Measurements from ENCODE around the gene PBRM1. TPM values are rescaled to one million over a fixed set of nuclear protein-coding genes. Genes with fewer than 3 reads are reported as not detected.
A peak's percentile ranks its signal among the peaks of the same experiment; 100 is the strongest.
"Not testable (repeated sequence)": the region's sequence is repeated elsewhere in the genome, so short reads cannot be mapped to it uniquely, and the experiment has no call there.

The PBRM1 gene
- total RNA-seq, 1 donor from 2014 or later: 68.8 TPM

DNA sequence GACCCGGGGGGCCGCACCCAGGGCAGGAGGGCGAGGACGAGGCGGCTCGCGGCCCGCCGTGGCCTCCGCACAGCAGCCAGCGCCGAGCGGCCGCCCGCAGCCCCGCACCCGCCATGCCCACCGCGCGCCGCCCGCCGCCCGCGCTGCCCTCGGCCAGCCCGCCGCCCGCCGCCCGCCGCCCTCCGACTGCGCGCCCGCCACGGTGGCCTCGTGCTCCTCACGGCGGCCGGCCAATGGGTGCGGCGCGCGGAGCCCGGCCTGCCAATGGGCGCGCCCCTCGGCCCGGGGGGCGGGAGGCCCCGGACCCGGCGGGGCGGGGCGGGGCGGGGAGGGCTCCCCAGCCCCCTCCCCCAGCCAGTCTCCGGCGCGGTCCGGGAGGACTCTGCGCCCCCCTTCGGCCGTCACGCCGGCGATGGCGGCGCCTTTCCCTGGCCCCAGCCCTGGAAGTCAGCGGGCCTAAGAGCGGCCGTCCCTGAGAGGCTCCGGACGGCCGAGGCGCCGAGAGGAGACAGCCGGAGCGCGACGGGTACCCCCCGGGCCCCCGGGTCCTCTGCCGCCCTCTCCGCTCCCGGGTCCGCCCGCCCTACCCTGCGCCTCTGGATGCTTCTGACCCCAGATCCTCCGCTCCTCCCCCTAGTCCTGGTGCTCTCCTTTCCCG, 152.0 kb downstream of the PBRM1 start, which contains the start of gene NT5DC2:
NT5DC2 (minus strand) TSS at position 235 of the 658 bp plus-strand sequence; CDS start at position 115, 120 bp downstream.
- Mint-ChIP-seq H3K4me3 (peak within 1 kb of the TSS; percentile 84), H3K27me3 (ENCODE audit: insufficient read depth) (no peaks in the 10 kb centered on the region), H3K36me3 (ENCODE audit: low read depth) (peaks cover 14% of the 10 kb centered on the region), H3K4me1 (ENCODE audit: low read depth) (peaks cover 34% of the 10 kb centered on the region), H3K27ac (peak within 1 kb of the TSS; percentile 77), H3K9me3 (no peaks in the 10 kb centered on the region)
- peak; percentile 66 for DNase-seq (ENCODE audit: low spot score)
- intact Hi-C loops (cut with micrococcal nuclease): loop anchor here (10.0 kb wide), 1 partner anchor 559 kb away; the partner anchor contains the start of genes ABHD14A and ABHD14B

GRCh38 chr3:52532838-52533622, 152.7 kb downstream of the PBRM1 start:
- Mint-ChIP-seq H3K4me3 (peak overlapping the region; percentile 77), H3K4me1 (ENCODE audit: low read depth) (peaks cover 29% of the 10 kb centered on the region), H3K9me3 (no peaks in the 10 kb centered on the region), H3K27ac (peak overlapping the region; percentile 44), H3K27me3 (ENCODE audit: insufficient read depth) (no peaks in the 10 kb centered on the region), H3K36me3 (ENCODE audit: low read depth) (peaks cover 10% of the 10 kb centered on the region)
- peak; percentile 26 for DNase-seq (ENCODE audit: low spot score)
- intact Hi-C loops (cut with micrococcal nuclease): loop anchor here (10.0 kb wide), 1 partner anchor 558 kb away; the partner anchor contains the start of genes ABHD14A and ABHD14B

DNA sequence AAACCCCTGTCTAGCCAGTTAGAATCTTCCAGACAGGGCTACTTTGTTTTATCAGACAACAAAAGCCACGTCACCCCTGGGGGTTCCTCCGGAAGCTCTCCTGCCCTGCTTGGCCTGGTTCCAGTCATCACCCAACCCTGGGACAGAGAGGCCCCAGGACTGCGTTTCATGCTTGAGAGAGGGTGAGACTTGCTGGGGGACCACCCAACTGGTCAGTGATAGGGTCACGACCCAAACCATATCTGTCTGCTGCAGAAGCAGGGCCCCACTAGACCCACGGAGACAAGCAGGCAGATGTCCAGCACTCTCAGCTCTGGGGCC, 153.2 kb downstream of the PBRM1 start:
- intact Hi-C loops (cut with micrococcal nuclease): loop anchor here (10.0 kb wide), 1 partner anchor 558 kb away; the partner anchor contains the start of genes ABHD14A and ABHD14B
- H3K27ac Mint-ChIP-seq: peak overlapping the region; percentile 44
- DNase-seq (ENCODE audit: low spot score): no peak

DNA sequence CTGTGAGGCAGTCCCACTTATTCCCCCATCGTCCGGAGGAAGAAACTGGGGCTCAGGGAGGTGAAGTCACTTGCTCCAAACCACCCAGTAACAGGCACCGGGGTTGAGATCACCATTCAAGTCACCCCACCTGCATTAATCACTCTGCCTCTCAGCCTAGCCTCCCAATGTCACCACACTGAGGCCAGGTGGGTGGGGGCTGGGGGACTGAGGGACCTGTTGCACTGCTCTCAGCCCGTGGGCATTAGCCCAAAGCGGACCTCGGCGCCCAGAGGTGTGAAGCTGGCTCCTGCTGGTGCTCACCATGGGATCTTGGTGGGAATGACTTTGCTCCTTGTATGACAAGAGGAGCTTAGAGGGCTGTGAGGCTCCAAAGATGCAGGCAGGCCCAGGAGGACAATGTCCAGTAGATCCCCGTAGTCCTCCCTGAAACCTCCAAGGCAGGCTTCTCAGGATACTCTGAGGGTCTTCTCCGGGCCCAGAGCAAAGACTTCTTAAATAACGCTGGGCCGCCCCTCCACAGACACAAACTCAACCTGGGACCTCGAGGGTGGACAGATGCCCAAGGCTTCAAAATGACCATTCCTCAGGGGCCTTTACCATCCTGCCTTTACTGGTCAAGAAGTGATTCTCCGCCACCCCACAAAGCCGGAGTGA, 153.7 kb downstream of the PBRM1 start:
- intact Hi-C loops (cut with micrococcal nuclease): loop anchor here (10.0 kb wide), 1 partner anchor 557 kb away; the partner anchor contains the start of genes ABHD14A and ABHD14B
- peak overlapping the region; percentile 44 for H3K27ac Mint-ChIP-seq
- H3K4me1 Mint-ChIP-seq (ENCODE audit: low read depth): peaks cover 20% of the 10 kb centered on the region
- H3K9me3 Mint-ChIP-seq: no peaks in the 10 kb centered on the region
- no peaks in the 10 kb centered on the region for H3K27me3 Mint-ChIP-seq (ENCODE audit: insufficient read depth)
- no peak for DNase-seq (ENCODE audit: low spot score)
- peaks cover 7% of the 10 kb centered on the region for H3K36me3 Mint-ChIP-seq (ENCODE audit: low read depth)
- peak overlapping the region; percentile 77 for H3K4me3 Mint-ChIP-seq

More for the DNA sequence above, 153.2 kb downstream of the PBRM1 start:
- no peaks in the 10 kb centered on the region for H3K27me3 Mint-ChIP-seq (ENCODE audit: insufficient read depth)
- no peaks in the 10 kb centered on the region for H3K9me3 Mint-ChIP-seq
- H3K4me1 Mint-ChIP-seq (ENCODE audit: low read depth): peaks cover 23% of the 10 kb centered on the region
- peaks cover 9% of the 10 kb centered on the region for H3K36me3 Mint-ChIP-seq (ENCODE audit: low read depth)
- peak overlapping the region; percentile 77 for H3K4me3 Mint-ChIP-seq

GRCh38 chr3:52530918-52531826, 154.5 kb downstream of the PBRM1 start:
- Mint-ChIP-seq H3K27ac (no peak overlapping the region), H3K9me3 (no peaks in the 10 kb centered on the region), H3K4me3 (no peak overlapping the region), H3K4me1 (ENCODE audit: low read depth) (peaks cover 20% of the 10 kb centered on the region), H3K36me3 (ENCODE audit: low read depth) (peaks cover 6% of the 10 kb centered on the region), H3K27me3 (ENCODE audit: insufficient read depth) (no peaks in the 10 kb centered on the region)
- intact Hi-C loops (cut with micrococcal nuclease): loop anchor here (10.0 kb wide), 1 partner anchor 556 kb away; the partner anchor contains the start of genes ABHD14A and ABHD14B
- no peak for DNase-seq (ENCODE audit: low spot score)

GRCh38 chr3:52529376-52530333, 156.1 kb downstream of the PBRM1 start:
- Mint-ChIP-seq H3K9me3 (no peaks in the 10 kb centered on the region), H3K27ac (no peak overlapping the region), H3K27me3 (ENCODE audit: insufficient read depth) (no peaks in the 10 kb centered on the region), H3K4me1 (ENCODE audit: low read depth) (peaks cover 8% of the 10 kb centered on the region), H3K36me3 (ENCODE audit: low read depth) (peaks cover 6% of the 10 kb centered on the region), H3K4me3 (peak overlapping the region; percentile 27)
- DNase-seq (ENCODE audit: low spot score): no peak
- intact Hi-C loops (cut with micrococcal nuclease): loop anchor here (10.0 kb wide), 1 partner anchor 555 kb away; the partner anchor contains the start of genes ABHD14A and ABHD14B

DNA sequence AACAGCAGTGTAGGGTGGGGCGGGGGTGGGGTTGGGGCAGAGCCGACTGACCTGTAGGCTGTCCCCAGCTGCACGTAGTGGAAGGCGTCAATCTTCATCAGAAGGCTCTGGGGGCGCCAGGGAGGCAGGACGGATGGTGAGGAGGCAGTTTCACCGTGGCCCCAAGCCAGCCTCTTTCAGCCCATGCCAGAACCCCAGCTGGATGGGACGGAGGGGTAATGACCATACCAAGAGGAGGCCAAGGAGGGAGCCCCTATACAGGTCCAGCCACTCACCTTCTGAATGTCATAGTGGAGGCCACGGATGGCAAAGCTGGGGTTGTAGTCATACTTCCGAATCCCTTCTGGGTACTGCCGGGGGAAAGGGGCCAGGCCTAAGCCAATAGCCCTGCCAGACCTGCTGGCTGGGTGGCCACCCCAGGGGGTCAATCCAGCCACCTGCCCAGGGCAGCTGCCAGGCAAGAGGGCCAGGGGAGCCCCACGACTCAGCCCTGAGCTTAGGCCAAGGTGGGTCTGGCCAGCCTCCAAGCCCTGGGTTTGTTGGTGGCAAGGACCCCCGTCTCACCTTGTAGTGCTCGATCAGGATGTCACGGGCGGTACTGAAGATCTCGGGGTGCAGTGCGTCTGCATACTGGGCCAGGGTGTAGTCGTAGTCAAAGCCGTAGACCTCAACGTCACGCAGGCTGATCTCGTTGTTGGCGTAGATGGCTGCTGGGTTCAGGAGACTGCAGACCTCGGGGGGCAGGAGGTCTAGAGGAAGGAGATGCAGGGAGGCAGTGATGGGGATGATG, 156.9 kb downstream of the PBRM1 start:
- intact Hi-C loops (cut with micrococcal nuclease): no loop called here
- peaks cover 8% of the 10 kb centered on the region for H3K4me1 Mint-ChIP-seq (ENCODE audit: low read depth)
- H3K9me3 Mint-ChIP-seq: no peaks in the 10 kb centered on the region
- H3K4me3 Mint-ChIP-seq: no peak overlapping the region
- H3K27ac Mint-ChIP-seq: no peak overlapping the region
- DNase-seq (ENCODE audit: low spot score): no peak
- H3K36me3 Mint-ChIP-seq (ENCODE audit: low read depth): peaks cover 6% of the 10 kb centered on the region
- H3K27me3 Mint-ChIP-seq (ENCODE audit: insufficient read depth): no peaks in the 10 kb centered on the region

DNA sequence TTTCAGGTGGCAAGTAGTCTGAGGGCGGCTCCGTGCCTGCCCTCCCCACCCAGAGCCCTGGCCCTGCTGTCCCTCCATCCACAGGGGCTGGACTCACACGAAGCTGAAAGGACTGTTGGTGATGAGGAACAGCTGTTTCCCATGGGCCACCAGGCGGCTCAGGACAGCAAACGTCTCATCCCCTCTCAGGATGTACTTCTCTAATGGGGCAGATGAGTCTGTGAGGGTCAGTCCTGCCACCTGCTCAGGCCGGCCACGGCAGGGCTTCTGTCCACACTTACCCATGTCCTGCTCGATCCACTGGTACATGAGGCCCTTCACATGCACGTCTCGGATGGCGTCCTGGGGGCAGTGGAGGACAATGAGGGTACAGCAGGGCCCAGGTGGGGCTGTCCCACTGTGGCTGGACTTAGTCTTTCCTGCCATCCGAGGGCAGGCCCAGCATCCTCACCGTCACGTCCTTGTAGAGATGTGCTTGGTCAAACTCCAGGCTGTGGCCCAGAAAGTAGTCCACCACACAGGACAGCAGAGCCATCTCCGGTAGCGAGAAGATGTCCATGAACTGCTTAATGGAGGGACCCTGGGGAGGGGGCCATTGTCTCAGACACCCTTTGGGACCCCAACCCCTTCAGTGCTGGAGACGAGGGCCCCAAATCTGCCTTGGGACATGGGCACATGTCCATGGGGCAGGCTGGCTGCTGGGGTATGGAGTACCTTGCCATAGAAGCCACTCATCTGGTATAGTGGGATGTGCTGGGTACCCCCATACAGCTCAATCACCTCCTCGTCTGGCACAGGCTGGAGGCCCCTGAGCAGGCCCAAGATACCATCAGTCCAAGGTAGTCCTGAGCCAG, 157.8 kb downstream of the PBRM1 start:
- no peak for DNase-seq (ENCODE audit: low spot score)

DNA sequence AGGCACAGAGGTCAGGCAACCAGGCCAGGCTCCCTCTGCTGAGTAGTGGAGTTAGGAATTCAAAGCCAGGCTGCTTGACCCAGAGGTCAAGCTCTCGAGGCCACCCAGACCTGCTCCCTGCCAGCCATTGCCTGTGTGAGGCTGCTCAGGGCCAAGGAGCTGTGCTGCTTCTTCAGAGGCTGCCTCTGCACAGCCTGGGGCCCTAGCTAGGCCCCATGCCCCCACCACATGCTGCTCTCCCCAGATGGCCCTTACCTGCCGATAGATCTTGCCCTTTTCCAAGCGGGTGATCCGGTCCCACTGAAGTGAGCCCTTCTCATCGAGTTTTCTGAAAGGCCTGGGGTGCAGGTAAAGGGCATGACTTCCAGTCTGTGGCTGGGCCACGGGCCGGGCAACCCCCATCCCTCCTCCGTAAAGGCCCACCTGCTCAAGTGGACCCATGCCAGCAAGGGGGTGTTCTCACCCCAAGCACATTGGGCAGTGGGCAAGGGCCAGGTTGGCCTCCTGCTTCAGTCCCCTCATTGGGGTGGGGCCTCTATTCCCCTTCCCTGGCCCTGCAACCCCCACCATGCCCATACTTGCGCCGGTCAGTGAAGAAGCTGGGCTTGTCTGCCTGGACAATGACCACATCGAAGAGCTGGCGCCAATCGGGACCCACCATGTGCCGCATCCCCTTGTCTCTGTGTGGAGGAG, 158.5 kb downstream of the PBRM1 start:
- no peaks in the 10 kb centered on the region for H3K9me3 Mint-ChIP-seq
- H3K36me3 Mint-ChIP-seq (ENCODE audit: low read depth): peaks cover 6% of the 10 kb centered on the region
- no peaks in the 10 kb centered on the region for H3K27me3 Mint-ChIP-seq (ENCODE audit: insufficient read depth)
- intact Hi-C loops (cut with micrococcal nuclease): no loop called here
- no peak overlapping the region for H3K4me3 Mint-ChIP-seq
- DNase-seq (ENCODE audit: low spot score): no peak
- H3K4me1 Mint-ChIP-seq (ENCODE audit: low read depth): peaks cover under 1% of the 10 kb centered on the region
- no peak overlapping the region for H3K27ac Mint-ChIP-seq

More for the DNA sequence above, 157.8 kb downstream of the PBRM1 start:
- Mint-ChIP-seq H3K27ac (no peak overlapping the region), H3K36me3 (ENCODE audit: low read depth) (peaks cover 6% of the 10 kb centered on the region), H3K4me1 (ENCODE audit: low read depth) (peaks cover 8% of the 10 kb centered on the region), H3K9me3 (no peaks in the 10 kb centered on the region), H3K4me3 (no peak overlapping the region), H3K27me3 (ENCODE audit: insufficient read depth) (no peaks in the 10 kb centered on the region)
- intact Hi-C loops (cut with micrococcal nuclease): no loop called here

DNA sequence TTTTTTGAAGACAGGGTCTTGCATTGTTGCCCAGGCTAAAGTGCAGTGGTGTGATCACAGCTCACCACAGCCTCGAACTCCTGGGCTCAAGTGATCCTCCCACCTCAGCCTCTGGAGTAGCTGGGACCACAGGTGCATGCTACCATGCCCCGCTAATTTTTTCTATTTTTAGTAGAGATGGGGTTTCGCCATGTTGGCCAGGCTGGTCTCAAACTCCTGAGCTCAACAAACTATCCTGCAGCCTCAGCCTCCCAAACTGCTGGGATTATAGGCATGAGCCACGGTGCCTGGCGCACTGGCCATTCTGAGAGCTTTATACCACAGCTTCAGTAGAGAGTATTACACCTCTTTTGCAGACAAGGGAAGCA, 159.1 kb downstream of the PBRM1 start:
- H3K36me3 Mint-ChIP-seq (ENCODE audit: low read depth); intact Hi-C loops (cut with micrococcal nuclease); H3K4me3 Mint-ChIP-seq: not testable (repeated sequence)

More for the DNA sequence above, 159.1 kb downstream of the PBRM1 start:
- H3K27ac Mint-ChIP-seq; H3K27me3 Mint-ChIP-seq (ENCODE audit: insufficient read depth); H3K4me1 Mint-ChIP-seq (ENCODE audit: low read depth); DNase-seq (ENCODE audit: low spot score); H3K9me3 Mint-ChIP-seq: not testable (repeated sequence)

Measured in activated T-helper 1 cell treated with anti-CD3 and anti-CD28 coated beads, Interleukin-12 subunit alpha, Interleukin-12 subunit beta, Interleukin-2, Interleukin-4 antibody, amounts not matched to agents 30 ng/mL and 10 ng/mL and 1 ng/mL, durations not matched to agents 14 hours and 24 hours and 36 hours (primary cell).